Mammary epithelial cell (primary cell): ENCODE data around the gene TDRD12.

Experiments
- EZH2 ChIP-seq: IDR thresholded peaks from 2 replicates; pipeline ENCODE4 v1.6.1; 2012; ENCODE audit warnings: low read length, inconsistent platforms, borderline replicate concordance
- TF ChIP-seq, protein P1 (sequence below), 2 donors: IDR thresholded peaks in 1 of 2; conservative IDR thresholded peaks in 1 of 2; 2 replicates each; pipeline ENCODE4 v1.5.1; 2011 to 2012; ENCODE audit warnings: inconsistent platforms in 2 of 2, low read length in 2 of 2, mild to moderate bottlenecking in 2 of 2, control low read depth in 1 of 2, low read depth in 1 of 2; ENCODE audit not compliant: insufficient read depth in 1 of 2; ENCODE audit errors: extremely low read depth in 1 of 2

DNA sequence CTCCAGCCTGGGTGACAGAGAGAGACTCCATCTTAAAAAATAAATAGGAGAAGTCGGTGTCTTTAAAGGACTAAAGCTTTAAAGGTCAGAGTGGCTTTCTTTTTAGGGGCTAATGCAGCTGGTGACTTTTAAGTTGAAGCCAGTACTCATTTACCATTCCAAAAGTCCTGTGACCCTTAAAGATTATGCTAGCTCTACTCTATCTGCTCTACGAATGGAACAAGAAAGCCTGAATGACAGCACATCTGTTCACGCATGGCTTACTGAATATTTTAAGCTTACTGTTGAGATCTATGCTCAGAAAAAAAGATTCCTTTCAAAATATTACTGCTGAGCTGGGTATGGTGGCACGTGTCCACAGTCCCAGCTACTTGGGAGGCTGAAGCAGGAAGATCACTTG is 16.4 kb downstream of the TDRD12 start:
- TF ChIP-seq, protein P1, sequence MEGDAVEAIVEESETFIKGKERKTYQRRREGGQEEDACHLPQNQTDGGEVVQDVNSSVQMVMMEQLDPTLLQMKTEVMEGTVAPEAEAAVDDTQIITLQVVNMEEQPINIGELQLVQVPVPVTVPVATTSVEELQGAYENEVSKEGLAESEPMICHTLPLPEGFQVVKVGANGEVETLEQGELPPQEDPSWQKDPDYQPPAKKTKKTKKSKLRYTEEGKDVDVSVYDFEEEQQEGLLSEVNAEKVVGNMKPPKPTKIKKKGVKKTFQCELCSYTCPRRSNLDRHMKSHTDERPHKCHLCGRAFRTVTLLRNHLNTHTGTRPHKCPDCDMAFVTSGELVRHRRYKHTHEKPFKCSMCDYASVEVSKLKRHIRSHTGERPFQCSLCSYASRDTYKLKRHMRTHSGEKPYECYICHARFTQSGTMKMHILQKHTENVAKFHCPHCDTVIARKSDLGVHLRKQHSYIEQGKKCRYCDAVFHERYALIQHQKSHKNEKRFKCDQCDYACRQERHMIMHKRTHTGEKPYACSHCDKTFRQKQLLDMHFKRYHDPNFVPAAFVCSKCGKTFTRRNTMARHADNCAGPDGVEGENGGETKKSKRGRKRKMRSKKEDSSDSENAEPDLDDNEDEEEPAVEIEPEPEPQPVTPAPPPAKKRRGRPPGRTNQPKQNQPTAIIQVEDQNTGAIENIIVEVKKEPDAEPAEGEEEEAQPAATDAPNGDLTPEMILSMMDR (conservative IDR thresholded peaks at IDR 0.05 in 1 of 2, IDR thresholded peaks at IDR 0.05 in 1 of 2; ENCODE audit: extremely low read depth in 1 of 2, insufficient read depth in 1 of 2, low read depth in 1 of 2, low read length in 2 of 2) = no peak
- no peak for TF ChIP-seq EZH2
